Right atrium auricular region (tissue), 2 donors: ENCODE data around the gene UBXN10. TPM values are rescaled to one million over a fixed set of nuclear protein-coding genes. Genes with fewer than 3 reads are reported as not detected.

Experiments used
- DNase-seq: peaks from one replicate; pipeline ENCODE4 v3.0.0-alpha.2; 2019; ENCODE audit warnings: low spot score
- H3K27ac ChIP-seq, 2 donors: fragments of 200-600 bp; sonication (generic); 1 replicate in 1 of 2; 2 replicates in 1 of 2; pipeline ENCODE4 v1.5.1; 2016 to 2019
- H3K27me3 ChIP-seq, 2 donors: fragments of 200-600 bp; sonication (generic); one replicate each; pipeline versions ENCODE4 v1.5.1 to v1.6.0; 2017 to 2019
- H3K36me3 ChIP-seq: fragments of 200-600 bp; sonication (generic); one replicate; pipeline ENCODE4 v1.5.1; 2016
- H3K4me1 ChIP-seq, 2 donors: fragments of 200-600 bp; sonication (generic); one replicate each; pipeline versions ENCODE4 v1.5.1 to v1.6.0; 2017 to 2019
- H3K4me3 ChIP-seq, 2 donors: fragments of 200-600 bp; sonication (generic); 1 replicate in 1 of 2; 2 replicates in 1 of 2; pipeline ENCODE4 v1.5.1; 2017 to 2019; ENCODE audit warnings: mild to moderate bottlenecking in 1 of 2, moderate library complexity in 1 of 2
- H3K9me3 ChIP-seq, 2 donors: fragments of 200-600 bp; sonication (generic); one replicate each; pipeline ENCODE4 v1.5.1; 2019
- CTCF ChIP-seq, 2 donors: fragments of 200-600 bp; sonication (generic); IDR thresholded peaks; one replicate each; pipeline ENCODE4 v1.5.1; 2019; ENCODE audit warnings: antibody characterized with exemption in 2 of 2
- total RNA-seq, 2 donors: library from RNA; depleted of rRNA; stranded (reverse); fragments of >200 nt; gene quantifications; one replicate each; pipeline ENCODE4 v1.1.0, GENCODE V29; 2016

Gene UBXN10
- total RNA-seq, 2 donors from 2014 or later = 2.7 to 7.3 TPM

GRCh38 chr1:20237646-20238045, 51.8 kb downstream of the UBXN10 start:
- H3K27me3 ChIP-seq = no peaks in the 10 kb centered on the region
- no peak for TF ChIP-seq CTCF (IDR thresholded peaks at IDR 0.05)

GRCh38 chr1:20240012-20240411, 54.1 kb downstream of the UBXN10 start:
- H3K4me3 ChIP-seq = no peak overlapping the region
- no peaks in the 10 kb centered on the region for H3K4me1 ChIP-seq
- no peaks in the 10 kb centered on the region for H3K36me3 ChIP-seq
- DNase-seq = no peak
- no peak for TF ChIP-seq CTCF (IDR thresholded peaks at IDR 0.05)
- H3K27ac ChIP-seq = no peak overlapping the region
- no peaks in the 10 kb centered on the region for H3K9me3 ChIP-seq
- no peaks in the 10 kb centered on the region for H3K27me3 ChIP-seq

More at GRCh38 chr1:20237646-20238045, 51.8 kb downstream of the UBXN10 start:
- H3K27ac ChIP-seq = no peak overlapping the region
- no peak overlapping the region for H3K4me3 ChIP-seq
- H3K4me1 ChIP-seq = no peaks in the 10 kb centered on the region
- H3K9me3 ChIP-seq = no peaks in the 10 kb centered on the region
- no peak for DNase-seq
- no peaks in the 10 kb centered on the region for H3K36me3 ChIP-seq

GRCh38 chr1:20242890-20243479, 57.1 kb downstream of the UBXN10 start:
- Histone ChIP-seq H3K36me3 (no peaks in the 10 kb centered on the region), H3K27ac (no peak overlapping the region), H3K9me3 (no peaks in the 10 kb centered on the region), H3K4me1 (no peaks in the 10 kb centered on the region), H3K4me3 (no peak overlapping the region), H3K27me3 (no peaks in the 10 kb centered on the region)
- no peak for DNase-seq
- no peak for TF ChIP-seq CTCF (IDR thresholded peaks at IDR 0.05)

Other genes with a start within 250 kb of the UBXN10 start
- 1,000 to 10,000 TPM in 1 of 2 donors, 100 to 1,000 TPM in 1; 185 to 1,320 TPM for gene PLA2G2A, start 206.5 kb upstream of the UBXN10 start, total RNA-seq
- 100 to 1,000 TPM; 115 to 149 TPM for gene PLA2G5, start 115.9 kb upstream of the UBXN10 start, total RNA-seq
- not detected for gene PLA2G2D, start 66.6 kb upstream of the UBXN10 start, total RNA-seq
- not detected for gene PLA2G2F, start 46.8 kb upstream of the UBXN10 start, total RNA-seq
- gene PLA2G2C, start 422 bp downstream of the UBXN10 start, total RNA-seq = not detected
- gene VWA5B1, start 104.8 kb downstream of the UBXN10 start, total RNA-seq = under 1 TPM; 0.22 to 0.43 TPM